SK-N-MC (cell line): ENCODE data around the gene EPHA3.

Experiments used
- DNase-seq: peaks from one replicate; pipeline ENCODE4 v3.0.0-alpha.2; 2011; ENCODE audit warnings: low read depth, low spot score
- H3K27ac ChIP-seq: fragments of 200-600 bp; sonication (generic); 2 replicates; pipeline ENCODE4 v1.5.1; 2016; ENCODE audit warnings: mixed run types
- H3K36me3 ChIP-seq: fragments of 200-600 bp; sonication (generic); 2 replicates; pipeline ENCODE4 v1.6.1; 2017; ENCODE audit warnings: antibody characterized with exemption, low read length, mixed read lengths; ENCODE audit not compliant: insufficient read depth
- H3K4me3 ChIP-seq: fragments of 200-600 bp; sonication (generic); 2 replicates; pipeline ENCODE4 v1.5.1; 2016
- H3K9ac ChIP-seq: fragments of 200-600 bp; sonication (generic); 2 replicates; pipeline ENCODE4 v1.8.0; 2017; ENCODE audit warnings: mixed run types, mixed read lengths; ENCODE audit not compliant: insufficient read length
- H3K9me3 ChIP-seq: fragments of 200-600 bp; sonication (generic); 2 replicates; pipeline ENCODE4 v1.6.1; 2017; ENCODE audit warnings: low read depth, mild to moderate bottlenecking, antibody characterized with exemption, low read length, moderate library complexity, mixed read lengths
- EZH2 ChIP-seq: fragments of 200-600 bp; sonication (generic); IDR thresholded peaks from one replicate; pipeline ENCODE4 v1.6.1; 2017; ENCODE audit warnings: antibody characterized with exemption
- FOXP2 ChIP-seq: optimal IDR thresholded peaks from 2 replicates; pipeline ENCODE3; 2011; ENCODE audit warnings: mild to moderate bottlenecking, moderate library complexity; ENCODE audit not compliant: insufficient read depth; ENCODE audit errors: extremely low read length, control extremely low read depth
- POLR2AphosphoS5 ChIP-seq: IDR thresholded peaks from 2 replicates; pipeline ENCODE4 v1.6.1; 2012; ENCODE audit warnings: mild to moderate bottlenecking, low read depth, low read length, borderline replicate concordance

The EPHA3 gene

GRCh38 chr3:89252860-89253259, 145.4 kb downstream of the EPHA3 start:
- H3K9me3 ChIP-seq = no peaks in the 10 kb centered on the region
- peak overlapping the region; percentile 42; the same call in 1 of the 2 replicates for H3K27ac ChIP-seq
- peak; percentile 53 for DNase-seq
- no peaks in the 10 kb centered on the region; the same call in 1 of the 2 replicates for H3K36me3 ChIP-seq
- no peak overlapping the region for H3K9ac ChIP-seq
- no peak overlapping the region for H3K4me3 ChIP-seq
- TF ChIP-seq FOXP2 (no peak), EZH2 (no peak), POLR2AphosphoS5 (no peak)

- Histone ChIP-seq H3K27ac (no peak overlapping the region), H3K4me3 (no peak overlapping the region), H3K36me3 (no peaks in the 10 kb centered on the region), H3K9me3 (no peaks in the 10 kb centered on the region), H3K9ac (no peak overlapping the region)
- TF ChIP-seq POLR2AphosphoS5 (no peak), EZH2 (no peak), FOXP2 (no peak)
- no peak for DNase-seq
Observed at GRCh38 chr3:89256395-89256794, 149.0 kb downstream of the EPHA3 start.

GRCh38 chr3:89256882-89257281, 149.5 kb downstream of the EPHA3 start:
- no peak for TF ChIP-seq FOXP2
- no peak for TF ChIP-seq EZH2
- no peak for TF ChIP-seq POLR2AphosphoS5
- no peak overlapping the region for H3K4me3 ChIP-seq
- H3K27ac ChIP-seq = no peak overlapping the region
- H3K9ac ChIP-seq = no peak overlapping the region
- no peaks in the 10 kb centered on the region for H3K36me3 ChIP-seq
- H3K9me3 ChIP-seq = no peaks in the 10 kb centered on the region
- DNase-seq = no peak

GRCh38 chr3:89260721-89261120, 153.3 kb downstream of the EPHA3 start:
- Histone ChIP-seq H3K27ac (no peak overlapping the region), H3K36me3 (0 out of 2 replicates have a peak, but pooled peaks cover 6% of the 10 kb centered on the region), H3K9me3 (no peaks in the 10 kb centered on the region), H3K4me3 (0 out of 2 replicates have a peak overlapping the region, but pooled peaks have one; percentile 28), H3K9ac (no peak overlapping the region)
- DNase-seq = no peak
- no peak for TF ChIP-seq EZH2
- TF ChIP-seq POLR2AphosphoS5 = no peak
- no peak for TF ChIP-seq FOXP2

GRCh38 chr3:89261673-89262072, 154.3 kb downstream of the EPHA3 start:
- TF ChIP-seq POLR2AphosphoS5 = no peak
- TF ChIP-seq EZH2 = no peak
- TF ChIP-seq FOXP2 = no peak
- H3K27ac ChIP-seq = no peak overlapping the region
- H3K4me3 ChIP-seq = no peak overlapping the region
- H3K9me3 ChIP-seq = no peaks in the 10 kb centered on the region
- H3K36me3 ChIP-seq = 0 out of 2 replicates have a peak, but pooled peaks cover 6% of the 10 kb centered on the region
- no peak overlapping the region for H3K9ac ChIP-seq
- no peak for DNase-seq

- no peak for TF ChIP-seq POLR2AphosphoS5
- TF ChIP-seq FOXP2 = no peak
- no peak for TF ChIP-seq EZH2
- DNase-seq = no peak
- Histone ChIP-seq H3K36me3 (0 out of 2 replicates have a peak, but pooled peaks cover 6% of the 10 kb centered on the region), H3K27ac (no peak overlapping the region), H3K4me3 (no peak overlapping the region), H3K9ac (no peak overlapping the region), H3K9me3 (no peaks in the 10 kb centered on the region)
Observed at GRCh38 chr3:89262309-89262929, 155.0 kb downstream of the EPHA3 start.

GRCh38 chr3:89264037-89264560, 156.7 kb downstream of the EPHA3 start:
- no peak overlapping the region for H3K4me3 ChIP-seq
- H3K9ac ChIP-seq = no peak overlapping the region
- no peaks in the 10 kb centered on the region for H3K9me3 ChIP-seq
- H3K27ac ChIP-seq = no peak overlapping the region
- H3K36me3 ChIP-seq = 0 out of 2 replicates have a peak, but pooled peaks cover 6% of the 10 kb centered on the region
- DNase-seq = no peak
- TF ChIP-seq POLR2AphosphoS5 (no peak), FOXP2 (no peak), EZH2 (no peak)

- 0 out of 2 replicates have a peak, but pooled peaks cover 6% of the 10 kb centered on the region for H3K36me3 ChIP-seq
Observed at GRCh38 chr3:89266074-89266473, 158.7 kb downstream of the EPHA3 start.

GRCh38 chr3:89268059-89268458, 160.6 kb downstream of the EPHA3 start:
- DNase-seq = no peak
- TF ChIP-seq EZH2 (no peak), FOXP2 (no peak), POLR2AphosphoS5 (no peak)
- H3K36me3 ChIP-seq = 0 out of 2 replicates have a peak, but pooled peaks cover 6% of the 10 kb centered on the region
- 0 out of 2 replicates have a peak overlapping the region, but pooled peaks have one; percentile 29 for H3K27ac ChIP-seq
- H3K9me3 ChIP-seq = no peaks in the 10 kb centered on the region
- H3K9ac ChIP-seq = no peak overlapping the region
- H3K4me3 ChIP-seq = no peak overlapping the region

More at GRCh38 chr3:89266074-89266473, 158.7 kb downstream of the EPHA3 start:
- H3K27ac ChIP-seq = no peak overlapping the region
- H3K4me3 ChIP-seq = no peak overlapping the region
- DNase-seq = no peak
- no peak overlapping the region for H3K9ac ChIP-seq
- no peaks in the 10 kb centered on the region for H3K9me3 ChIP-seq
- no peak for TF ChIP-seq POLR2AphosphoS5
